Colonic mucosa (tissue), 4 donors: ENCODE data around the gene SPPL3. TPM values are rescaled to one million over a fixed set of nuclear protein-coding genes. Genes with fewer than 3 reads are reported as not detected.
A peak's percentile ranks its signal among the peaks of the same experiment; 100 is the strongest.
"Not testable (repeated sequence)": the region's sequence is repeated elsewhere in the genome, so short reads cannot be mapped to it uniquely, and the experiment has no call there.

Source experiments
- DNase-seq: peaks from one replicate; pipeline ENCODE4 v3.0.0-alpha.2; 2020
- H3K27ac ChIP-seq: fragments of 200-600 bp; one replicate; pipeline ENCODE4 v1.8.0; 2021
- H3K27me3 ChIP-seq: fragments of 200-600 bp; one replicate; pipeline ENCODE4 v1.8.0; 2021
- H3K36me3 ChIP-seq: fragments of 200-600 bp; one replicate; pipeline ENCODE4 v1.8.0; 2021
- H3K4me1 ChIP-seq: fragments of 200-600 bp; one replicate; pipeline ENCODE4 v1.8.0; 2021; ENCODE audit warnings: mild to moderate bottlenecking
- H3K4me3 ChIP-seq: fragments of 200-600 bp; one replicate; pipeline ENCODE4 v1.8.0; 2021
- H3K9ac ChIP-seq, 2 donors: one replicate each; pipeline ENCODE4 v1.7.0; 2013; ENCODE audit warnings: control low read depth in 2 of 2, low read depth in 2 of 2, low read length in 2 of 2
- H3K9me3 ChIP-seq: fragments of 200-600 bp; one replicate; pipeline ENCODE4 v1.8.0; 2021
- CTCF ChIP-seq: fragments of 200-600 bp; IDR thresholded peaks from one replicate; pipeline ENCODE4 v1.8.0; 2022; ENCODE audit warnings: antibody characterized with exemption, mild to moderate bottlenecking
- intact Hi-C: fragments of 100-400 bp; cut with DNase I; formaldehyde crosslinking; loops from one replicate; pipeline ENCODE4 v1.14.1; 2022
- total RNA-seq, 2 donors: library from RNA; stranded (reverse); fragmentation: NEBNext Ultra II Directional in 1 of 2; extraction: Animal tissue kit (Norgen Biotek cat#: 25700) in 1 of 2; gene quantifications; one replicate each; pipeline ENCODE4 v1.2.1, GENCODE V29; 2021
- donor health status: healthy.
- donor health status: DM: no; HTN: no; CAD: no.
- donor health status: DM: no; HTN: no; CAD: no.

Gene SPPL3
- total RNA-seq, result 10 to 100 TPM; 44.7 to 55.2 TPM

- Histone ChIP-seq H3K9ac (peak within 1 kb of the TSS; percentile 93 to 95), H3K27me3 (no peaks in the 10 kb centered on the region), H3K4me1 (no peaks in the 10 kb centered on the region), H3K27ac (peak within 1 kb of the TSS; percentile 86), H3K9me3 (no peaks in the 10 kb centered on the region), H3K36me3 (no peaks in the 10 kb centered on the region), H3K4me3 (peak within 1 kb of the TSS; percentile 86)
- DNase-seq, result peak; percentile 96
- TF ChIP-seq CTCF, result no peak
- intact Hi-C loops, result no loop called here
Observed at GRCh38 chr12:120904197-120904773, at the start of gene SPPL3. Gene SPPL3, minus strand, starts transcription at chr12:120904358. Its CDS starts 491 bp downstream, at chr12:120903867.

DNA sequence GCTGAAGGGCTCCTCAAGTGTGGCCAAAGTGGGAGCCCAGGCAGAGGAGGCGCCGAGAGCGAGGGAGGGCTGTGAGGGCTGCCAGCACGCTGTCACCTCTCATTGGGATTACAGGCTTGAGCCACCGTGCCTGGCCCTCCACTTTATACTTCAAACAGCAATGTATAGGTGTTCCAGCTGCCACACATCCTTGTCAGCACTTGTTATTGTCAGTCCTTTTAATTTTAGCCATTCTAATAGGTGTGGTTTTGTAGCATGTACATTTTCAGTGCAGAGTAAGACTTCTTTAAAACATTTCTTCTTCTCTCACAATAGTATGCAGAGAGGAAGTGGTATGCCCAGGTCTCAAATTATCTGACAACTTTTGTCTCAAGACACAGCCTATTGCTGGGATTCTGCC, 46.6 kb upstream of the SPPL3 start:
- H3K36me3 ChIP-seq, result no peaks in the 10 kb centered on the region
- no peaks in the 10 kb centered on the region for H3K27me3 ChIP-seq
- no peaks in the 10 kb centered on the region for H3K4me1 ChIP-seq
- no peak for DNase-seq
- no peak overlapping the region for H3K4me3 ChIP-seq
- intact Hi-C loops, result no loop called here
- TF ChIP-seq CTCF, result no peak
- H3K9me3 ChIP-seq, result no peaks in the 10 kb centered on the region
- no peak overlapping the region for H3K27ac ChIP-seq
- H3K9ac ChIP-seq, result no peak overlapping the region

GRCh38 chr12:120950260-120950799, 46.2 kb upstream of the SPPL3 start:
- H3K27me3 ChIP-seq, H3K9me3 ChIP-seq, H3K9ac ChIP-seq, intact Hi-C loops, DNase-seq, H3K27ac ChIP-seq, H3K4me3 ChIP-seq, H3K4me1 ChIP-seq, H3K36me3 ChIP-seq: not testable (repeated sequence)

GRCh38 chr12:120945516-120945915, 41.4 kb upstream of the SPPL3 start:
- H3K36me3 ChIP-seq, H3K4me3 ChIP-seq, H3K4me1 ChIP-seq, H3K9ac ChIP-seq, H3K9me3 ChIP-seq, H3K27ac ChIP-seq, DNase-seq, H3K27me3 ChIP-seq, intact Hi-C loops: not testable (repeated sequence)

- Histone ChIP-seq H3K27me3 (no peaks in the 10 kb centered on the region), H3K27ac (no peak overlapping the region), H3K9me3 (no peaks in the 10 kb centered on the region), H3K4me3 (no peak overlapping the region), H3K9ac (no peak overlapping the region), H3K36me3 (no peaks in the 10 kb centered on the region), H3K4me1 (no peaks in the 10 kb centered on the region)
- peak; percentile 68 for TF ChIP-seq CTCF
- intact Hi-C loops, result no loop called here
- DNase-seq, result peak; percentile 83
Observed at GRCh38 chr12:120944645-120945217, 40.6 kb upstream of the SPPL3 start.

- Histone ChIP-seq H3K27me3 (no peaks in the 10 kb centered on the region), H3K9me3 (no peaks in the 10 kb centered on the region), H3K4me3 (no peak overlapping the region), H3K9ac (no peak overlapping the region), H3K4me1 (no peaks in the 10 kb centered on the region), H3K27ac (no peak overlapping the region), H3K36me3 (no peaks in the 10 kb centered on the region)
- no peak for TF ChIP-seq CTCF
- intact Hi-C loops, result no loop called here
- DNase-seq, result no peak
Observed at GRCh38 chr12:120943482-120943881, 39.3 kb upstream of the SPPL3 start.
